Measurements from ENCODE around the gene GCNT4.

GCNT4 gene

DNA sequence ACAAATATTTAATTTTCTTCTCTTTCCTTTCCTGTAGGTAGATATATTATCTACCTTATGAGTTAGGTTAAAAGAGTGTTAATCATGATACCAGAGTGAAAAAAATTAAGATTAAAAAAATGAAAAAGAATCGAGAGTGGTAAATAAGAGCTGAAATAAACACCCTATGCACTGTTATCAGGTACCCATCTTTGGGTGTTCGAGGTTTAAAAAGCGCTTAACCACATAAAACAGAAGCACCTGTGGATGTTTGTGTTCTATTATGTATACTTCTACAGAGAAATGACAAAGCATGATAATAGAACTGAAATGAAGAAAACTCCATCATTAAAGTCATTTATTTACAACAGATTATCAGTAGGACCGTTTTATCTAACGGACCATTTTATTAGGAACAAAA is 25.7 kb upstream of the GCNT4 start:
- no peak overlapping the region for H3K4me3 ChIP-seq (replicated peaks in 1 of 2; ENCODE audit: low read depth in 2 of 2, low read length in 2 of 2)
- no peak for DNase-seq (ENCODE audit: low read depth in 2 of 2)
- TF ChIP-seq, protein P1, sequence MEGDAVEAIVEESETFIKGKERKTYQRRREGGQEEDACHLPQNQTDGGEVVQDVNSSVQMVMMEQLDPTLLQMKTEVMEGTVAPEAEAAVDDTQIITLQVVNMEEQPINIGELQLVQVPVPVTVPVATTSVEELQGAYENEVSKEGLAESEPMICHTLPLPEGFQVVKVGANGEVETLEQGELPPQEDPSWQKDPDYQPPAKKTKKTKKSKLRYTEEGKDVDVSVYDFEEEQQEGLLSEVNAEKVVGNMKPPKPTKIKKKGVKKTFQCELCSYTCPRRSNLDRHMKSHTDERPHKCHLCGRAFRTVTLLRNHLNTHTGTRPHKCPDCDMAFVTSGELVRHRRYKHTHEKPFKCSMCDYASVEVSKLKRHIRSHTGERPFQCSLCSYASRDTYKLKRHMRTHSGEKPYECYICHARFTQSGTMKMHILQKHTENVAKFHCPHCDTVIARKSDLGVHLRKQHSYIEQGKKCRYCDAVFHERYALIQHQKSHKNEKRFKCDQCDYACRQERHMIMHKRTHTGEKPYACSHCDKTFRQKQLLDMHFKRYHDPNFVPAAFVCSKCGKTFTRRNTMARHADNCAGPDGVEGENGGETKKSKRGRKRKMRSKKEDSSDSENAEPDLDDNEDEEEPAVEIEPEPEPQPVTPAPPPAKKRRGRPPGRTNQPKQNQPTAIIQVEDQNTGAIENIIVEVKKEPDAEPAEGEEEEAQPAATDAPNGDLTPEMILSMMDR (IDR thresholded peaks at IDR 0.05; ENCODE audit: low read depth, low read length), result no peak

DNA sequence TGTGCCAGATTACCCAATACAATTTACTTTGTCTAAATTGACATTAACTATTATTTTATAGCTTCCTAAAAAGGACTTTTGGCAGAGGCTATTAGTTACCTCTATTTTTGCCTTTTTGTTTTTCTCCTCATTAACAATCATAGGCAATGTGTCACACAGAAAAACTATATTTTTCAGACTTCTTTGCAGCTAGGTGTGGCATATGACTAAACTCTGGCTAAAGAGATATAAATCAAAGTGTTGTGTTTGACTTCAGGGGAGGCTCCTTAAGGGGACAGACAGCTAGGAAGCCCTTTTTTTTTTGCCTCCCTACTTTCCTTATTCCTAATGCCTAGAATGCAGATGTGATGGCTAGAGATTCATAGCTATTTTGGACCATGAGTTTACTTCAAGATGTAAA is 19.7 kb upstream of the GCNT4 start:
- TF ChIP-seq, protein P1 (IDR thresholded peaks at IDR 0.05; ENCODE audit: low read depth, low read length), result no peak
- no peak for DNase-seq (ENCODE audit: low read depth in 2 of 2)
- no peak overlapping the region for H3K4me3 ChIP-seq (replicated peaks in 1 of 2; ENCODE audit: low read depth in 2 of 2, low read length in 2 of 2)

DNA sequence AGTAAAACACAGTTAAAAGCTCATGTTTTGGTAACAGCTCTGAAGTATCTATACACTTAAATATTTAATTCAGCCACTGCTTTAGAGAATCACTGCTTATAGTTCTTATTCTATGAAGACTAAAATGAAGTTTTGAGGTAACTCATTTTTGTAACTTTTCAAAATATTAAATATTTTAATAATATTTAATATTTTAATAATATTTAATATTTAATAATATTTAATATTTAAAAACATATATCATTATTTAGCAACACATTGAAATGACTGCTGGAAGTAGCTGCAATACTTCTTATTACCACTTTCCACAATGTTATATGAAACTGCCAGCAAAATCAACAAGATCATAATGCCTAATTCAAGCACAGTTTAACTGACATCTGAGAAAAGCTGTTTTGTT is 18.7 kb upstream of the GCNT4 start:
- TF ChIP-seq, protein P1 (IDR thresholded peaks at IDR 0.05; ENCODE audit: low read depth, low read length), result no peak
- H3K4me3 ChIP-seq (replicated peaks in 1 of 2; ENCODE audit: low read depth in 2 of 2, low read length in 2 of 2), result no peak overlapping the region
- DNase-seq (ENCODE audit: low read depth in 2 of 2), result no peak

DNA sequence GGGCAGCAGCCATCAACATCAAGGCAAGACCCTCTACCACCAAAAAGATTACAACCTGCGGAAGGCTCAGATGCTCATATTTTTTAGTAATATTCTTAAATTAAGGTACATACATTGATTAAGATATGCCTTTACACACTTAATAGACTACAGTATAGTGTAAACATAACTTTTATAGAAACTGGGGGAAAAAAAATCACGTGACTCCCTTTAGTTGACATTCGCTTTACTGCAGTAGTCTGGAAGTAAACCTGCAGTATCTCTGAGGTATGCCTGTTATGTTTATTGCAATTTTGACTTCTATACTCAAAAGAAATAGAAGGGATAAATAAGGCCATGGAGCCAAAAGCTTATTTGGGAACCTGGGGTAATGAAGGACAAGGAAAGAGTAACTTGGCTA is 15.1 kb upstream of the GCNT4 start:
- DNase-seq (ENCODE audit: low read depth in 2 of 2), result no peak
- TF ChIP-seq, protein P1 (IDR thresholded peaks at IDR 0.05; ENCODE audit: low read depth, low read length), result no peak

DNA sequence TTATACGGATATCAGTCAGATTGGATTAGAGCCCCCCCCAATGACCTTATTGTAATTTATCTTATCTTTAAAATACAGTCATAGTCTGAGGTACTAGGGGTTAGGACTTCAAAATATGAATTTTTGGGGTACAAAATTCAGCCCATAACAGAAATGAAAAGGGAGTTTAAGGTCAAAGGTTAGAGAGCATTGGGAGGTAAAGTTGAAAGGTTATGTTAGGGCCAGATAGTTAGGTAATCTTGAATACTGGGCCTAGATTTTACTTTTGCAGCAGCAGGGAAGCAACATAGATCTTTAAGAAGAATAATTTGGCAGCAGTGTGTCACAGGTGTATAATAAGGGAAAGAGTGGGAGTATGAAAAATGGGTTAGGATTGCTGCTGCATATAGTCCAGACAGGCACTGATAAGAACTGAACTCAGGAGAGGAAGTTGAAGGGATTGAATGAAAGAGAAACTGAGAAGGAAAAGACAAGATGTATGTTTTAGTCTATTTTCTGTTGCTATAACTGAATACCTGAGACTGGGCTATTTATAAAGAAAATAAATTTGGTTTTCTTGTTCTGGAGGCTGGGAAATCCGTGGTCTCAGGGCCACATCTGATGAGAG is 10.7 kb upstream of the GCNT4 start:
- TF ChIP-seq, protein P1 (IDR thresholded peaks at IDR 0.05; ENCODE audit: low read depth, low read length), result no peak
- H3K4me3 ChIP-seq (replicated peaks in 1 of 2; ENCODE audit: low read depth in 2 of 2, low read length in 2 of 2), result no peak overlapping the region
- no peak for DNase-seq (ENCODE audit: low read depth in 2 of 2)

More for the DNA sequence above, 15.1 kb upstream of the GCNT4 start:
- H3K4me3 ChIP-seq (replicated peaks in 1 of 2; ENCODE audit: low read depth in 2 of 2, low read length in 2 of 2), result no peak overlapping the region

DNA sequence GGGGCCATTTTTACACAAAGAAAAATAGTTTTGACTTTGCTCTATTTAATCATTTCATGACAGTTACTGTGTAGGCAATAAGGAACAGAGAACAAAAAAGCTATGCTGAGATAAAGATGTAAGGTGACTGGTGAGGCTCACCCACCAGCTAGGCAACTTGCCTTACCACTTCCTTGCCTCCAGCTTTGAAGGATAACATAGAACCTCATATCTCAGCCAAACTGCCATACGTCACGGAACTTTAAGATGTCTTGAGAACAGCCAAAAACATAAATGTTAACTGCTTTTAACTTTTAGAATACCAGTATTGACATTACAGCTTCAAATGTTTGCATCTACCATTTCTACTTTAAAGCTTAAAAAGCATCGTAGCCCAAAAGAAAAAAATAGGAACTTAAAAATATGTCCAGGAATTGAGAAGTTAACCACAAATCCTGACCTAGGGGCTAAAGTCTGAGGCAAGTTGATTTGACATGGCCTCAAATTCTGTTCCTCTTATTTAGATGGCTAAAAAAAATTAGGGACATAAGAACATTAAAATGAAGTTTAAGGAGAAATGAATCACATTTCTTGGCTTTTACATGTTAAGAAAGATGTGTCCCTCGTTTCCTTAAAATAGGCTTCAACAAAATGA is 7.7 kb upstream of the GCNT4 start:
- TF ChIP-seq, protein P1 (IDR thresholded peaks at IDR 0.05; ENCODE audit: low read depth, low read length), result no peak
- H3K4me3 ChIP-seq (replicated peaks in 1 of 2; ENCODE audit: low read depth in 2 of 2, low read length in 2 of 2), result no peak overlapping the region
- no peak for DNase-seq (ENCODE audit: low read depth in 2 of 2)

Measured in cardiac fibroblast (primary cell).